CD4-positive, alpha-beta T cell treated with Interferon gamma for 1 hour (primary cell): Measurements from ENCODE around the gene GPX4.

ENCODE experiments used
- DNase-seq: peaks from one replicate; pipeline ENCODE4 v3.0.0-alpha.2; 2020

The GPX4 gene

GRCh38 chr19:1069009-1069779 lies 34.6 kb upstream of the GPX4 start:
- peak; percentile 85 for DNase-seq

GRCh38 chr19:1070576-1070930 lies 33.2 kb upstream of the GPX4 start:
- no peak for DNase-seq

GRCh38 chr19:1070931-1071791 lies 32.6 kb upstream of the GPX4 start:
- DNase-seq: no peak

- DNase-seq: no peak
Observed at GRCh38 chr19:1072371-1073015, 31.3 kb upstream of the GPX4 start.

GRCh38 chr19:1073063-1073955 lies 30.5 kb upstream of the GPX4 start:
- no peak for DNase-seq

GRCh38 chr19:1073956-1074517 lies 29.8 kb upstream of the GPX4 start:
- no peak for DNase-seq

GRCh38 chr19:1074544-1075283 lies 29.1 kb upstream of the GPX4 start:
- peak; percentile 93 for DNase-seq

- DNase-seq: no peak
Observed at GRCh38 chr19:1076046-1076386, 27.8 kb upstream of the GPX4 start.

- DNase-seq: peak; percentile 94
Observed at GRCh38 chr19:1076951-1077350, 26.8 kb upstream of the GPX4 start.

- DNase-seq: peak; percentile 53
Observed at GRCh38 chr19:1079566-1080111, 24.2 kb upstream of the GPX4 start.

GRCh38 chr19:1080360-1081161 lies 23.2 kb upstream of the GPX4 start:
- DNase-seq: no peak

GRCh38 chr19:1081301-1082164 lies 22.3 kb upstream of the GPX4 start:
- DNase-seq: no peak

- DNase-seq: peak; percentile 93
Observed at GRCh38 chr19:1082165-1082927, 21.4 kb upstream of the GPX4 start.

GRCh38 chr19:1082928-1083816 lies 20.6 kb upstream of the GPX4 start:
- DNase-seq: no peak

- DNase-seq: no peak
Observed at GRCh38 chr19:1084024-1084868, 19.5 kb upstream of the GPX4 start.

GRCh38 chr19:1085053-1085658 lies 18.6 kb upstream of the GPX4 start:
- DNase-seq: no peak
